GM18868 (cell line): Measurements from ENCODE around the gene CST3.
A peak's percentile ranks its signal among the peaks of the same experiment; 100 is the strongest.
"Not testable (repeated sequence)": the region's sequence is repeated elsewhere in the genome, so short reads cannot be mapped to it uniquely, and the experiment has no call there.

Experiments used
- ATAC-seq: cut with Tn5 transposase; IDR thresholded peaks from one replicate; pipeline ENCODE4 v1.9.1; 2021; ENCODE audit warnings: mild to moderate bottlenecking, moderate library complexity; ENCODE audit not compliant: unreplicated experiment

CST3 gene, protein sequence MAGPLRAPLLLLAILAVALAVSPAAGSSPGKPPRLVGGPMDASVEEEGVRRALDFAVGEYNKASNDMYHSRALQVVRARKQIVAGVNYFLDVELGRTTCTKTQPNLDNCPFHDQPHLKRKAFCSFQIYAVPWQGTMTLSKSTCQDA

DNA sequence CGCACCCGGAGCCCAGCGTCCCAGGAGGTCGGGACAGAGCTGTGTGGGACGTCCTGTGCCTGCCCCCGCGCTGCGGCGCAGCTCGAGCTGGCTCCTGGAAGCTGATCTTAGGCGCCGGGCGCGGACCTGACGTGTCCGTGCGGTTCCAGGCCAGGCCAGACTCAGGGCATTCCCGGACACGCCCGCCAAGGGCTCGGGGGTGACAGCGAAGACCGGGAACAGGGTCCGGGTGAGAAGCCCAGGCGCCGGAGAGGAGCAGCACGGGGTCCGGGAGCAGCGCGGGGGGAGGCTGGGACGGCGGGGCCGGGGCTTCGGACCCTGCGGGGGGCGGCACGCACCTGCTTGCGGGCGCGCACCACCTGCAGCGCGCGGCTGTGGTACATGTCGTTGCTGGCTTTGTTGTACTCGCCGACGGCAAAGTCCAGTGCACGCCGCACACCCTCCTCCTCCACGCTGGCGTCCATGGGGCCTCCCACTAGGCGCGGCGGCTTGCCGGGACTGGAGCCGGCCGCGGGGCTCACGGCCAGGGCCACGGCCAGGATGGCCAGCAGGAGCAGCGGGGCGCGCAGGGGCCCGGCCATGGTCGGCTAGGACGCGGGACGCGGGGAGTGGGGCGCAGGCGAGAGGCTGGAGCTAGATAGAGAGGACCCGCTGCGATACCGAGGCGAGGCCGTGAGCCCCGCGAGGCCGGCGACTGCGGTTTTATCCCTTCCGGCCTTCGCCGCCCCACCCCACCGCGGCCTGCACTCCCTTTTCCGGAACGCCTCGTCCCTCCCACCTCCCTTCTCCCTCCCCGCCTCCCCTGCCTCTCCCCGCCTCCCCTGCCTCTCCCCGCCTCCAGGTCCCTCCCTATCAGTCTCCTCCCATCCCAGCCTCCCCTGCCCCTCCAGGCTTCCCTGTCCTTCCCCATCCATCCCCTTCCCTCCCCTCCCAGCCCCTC lies at the start of gene CST3:
CST3 (minus strand) TSS at position 674 of the 940 bp plus-strand sequence; CDS start at position 581, 93 bp downstream.
- peak; percentile 81 for ATAC-seq

DNA sequence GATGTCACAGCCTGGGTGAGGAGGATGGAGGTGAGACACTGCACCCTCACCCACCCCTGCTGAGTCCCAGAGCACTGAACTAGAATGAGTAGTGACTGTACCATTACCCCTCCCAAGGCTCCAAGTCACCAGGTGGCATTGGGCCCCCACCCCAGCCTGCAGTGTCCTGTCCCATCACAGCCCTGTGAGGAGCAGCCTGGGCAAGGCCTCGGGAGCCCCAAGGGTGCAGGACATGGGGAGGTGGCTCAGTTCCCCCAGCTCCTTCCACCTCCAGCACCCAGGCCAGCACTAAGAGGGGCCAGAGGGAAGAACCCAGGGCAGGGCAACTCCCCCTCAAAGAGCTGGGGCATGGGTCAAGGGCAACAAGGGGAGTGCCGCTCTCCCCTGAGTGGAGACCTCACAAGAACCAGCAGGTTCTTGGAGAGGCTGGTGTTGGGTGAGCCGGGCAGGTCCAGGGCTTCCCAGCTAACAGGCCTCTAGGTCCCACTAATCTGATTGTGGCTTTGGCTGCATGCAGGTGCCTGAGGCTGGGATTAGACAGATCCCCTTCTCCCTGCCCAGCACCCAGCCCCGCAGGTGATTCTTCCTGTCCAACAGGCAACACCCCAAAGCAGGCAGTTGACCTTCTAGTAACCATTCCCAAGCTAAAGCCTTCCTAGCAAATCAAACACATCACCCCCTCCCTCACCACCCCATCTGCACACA lies 48.4 kb upstream of the CST3 start:
- no peak for ATAC-seq

DNA sequence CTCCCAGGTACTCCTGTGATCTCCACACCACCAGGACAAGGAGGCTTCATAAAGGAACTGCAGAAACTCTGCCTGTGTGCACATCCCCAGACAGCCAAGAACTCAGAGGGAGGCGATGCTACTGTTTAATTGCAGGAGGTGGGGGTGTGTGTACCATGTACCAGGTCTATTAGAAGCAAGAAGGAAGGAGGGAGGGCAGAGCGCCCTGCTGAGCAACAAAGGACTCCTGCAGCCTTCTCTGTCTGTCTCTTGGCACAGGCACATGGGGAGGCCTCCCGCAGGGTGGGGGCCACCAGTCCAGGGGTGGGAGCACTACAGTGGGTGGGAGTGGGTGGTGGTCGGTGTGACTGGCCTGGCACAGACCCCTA lies 47.8 kb upstream of the CST3 start:
- ATAC-seq, result not testable (repeated sequence)

DNA sequence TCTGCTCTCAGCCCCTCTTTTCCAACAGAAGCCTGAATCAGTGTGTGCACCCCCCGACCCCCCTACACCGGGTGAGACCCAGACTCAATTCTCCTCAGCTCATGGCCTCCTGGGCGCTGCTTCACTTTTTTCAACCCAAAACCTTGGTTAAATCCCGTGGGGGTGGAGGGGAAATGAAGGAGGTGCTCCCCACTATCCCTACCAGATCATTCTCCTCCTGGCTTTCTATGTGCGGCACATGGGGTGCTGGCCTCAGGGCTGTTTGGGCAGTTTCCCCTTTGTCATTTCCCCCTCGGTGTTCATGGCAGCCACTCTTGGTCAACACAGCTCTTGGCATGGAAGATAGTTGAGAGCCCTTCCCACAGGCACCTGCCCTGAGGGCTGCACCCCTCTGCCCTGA lies 46.5 kb upstream of the CST3 start:
- no peak for ATAC-seq

DNA sequence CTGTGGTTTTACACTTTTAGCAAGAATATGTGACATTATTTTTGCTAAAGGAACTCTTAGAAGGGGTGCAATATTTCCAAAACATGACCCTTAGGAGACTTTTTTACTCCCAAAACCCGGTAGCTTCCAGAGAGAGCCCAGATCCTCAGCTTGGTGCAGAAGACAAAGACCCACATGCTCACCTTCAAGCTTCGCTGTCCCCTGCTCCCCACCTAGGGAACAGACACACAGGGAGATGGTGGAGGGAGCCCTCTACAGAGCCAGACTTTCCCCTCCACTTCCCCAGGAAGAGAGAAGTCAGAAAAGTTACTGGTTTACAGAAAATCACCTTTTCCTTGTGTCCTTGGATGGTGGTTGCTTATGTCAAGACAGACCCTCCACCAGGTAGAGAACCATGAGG lies 46.1 kb upstream of the CST3 start:
- no peak for ATAC-seq

DNA sequence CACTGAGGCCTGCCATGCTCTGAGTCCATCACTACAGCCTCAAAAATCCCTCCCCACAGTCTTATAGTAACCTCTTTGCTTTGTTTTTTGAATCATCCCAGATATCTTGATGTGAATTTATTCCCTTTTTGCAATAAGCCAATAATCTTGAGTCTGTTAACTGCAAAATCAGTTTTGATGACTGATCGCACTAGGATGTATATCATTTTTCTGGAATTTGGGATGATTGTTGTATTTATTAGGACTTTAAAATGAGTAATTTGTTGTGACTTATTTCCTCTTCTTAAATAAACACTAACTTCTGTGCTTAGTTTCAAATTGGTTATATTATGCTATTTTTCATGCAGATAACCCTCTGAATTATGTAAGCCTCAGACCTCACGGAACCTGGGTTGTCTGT lies 45.5 kb upstream of the CST3 start:
- no peak for ATAC-seq

DNA sequence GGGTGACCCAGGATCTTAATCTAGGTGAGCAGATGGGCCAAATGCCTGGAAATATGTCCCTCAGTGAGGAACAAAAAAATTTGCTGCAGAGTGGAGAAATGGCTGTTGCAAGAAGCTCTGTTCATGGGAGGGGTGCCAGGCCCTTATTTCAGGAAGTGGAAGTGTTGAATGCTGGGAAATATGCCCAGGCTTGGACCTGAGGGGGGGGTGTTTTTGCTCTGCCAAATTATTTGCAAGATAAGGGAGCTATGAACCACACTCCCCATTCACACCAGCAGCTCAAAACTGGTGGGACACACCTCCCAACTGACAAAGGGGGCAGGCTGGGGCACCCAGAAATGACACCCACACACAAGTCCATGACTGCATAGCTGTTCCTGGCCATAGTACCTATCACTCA lies 42.4 kb upstream of the CST3 start:
- no peak for ATAC-seq

DNA sequence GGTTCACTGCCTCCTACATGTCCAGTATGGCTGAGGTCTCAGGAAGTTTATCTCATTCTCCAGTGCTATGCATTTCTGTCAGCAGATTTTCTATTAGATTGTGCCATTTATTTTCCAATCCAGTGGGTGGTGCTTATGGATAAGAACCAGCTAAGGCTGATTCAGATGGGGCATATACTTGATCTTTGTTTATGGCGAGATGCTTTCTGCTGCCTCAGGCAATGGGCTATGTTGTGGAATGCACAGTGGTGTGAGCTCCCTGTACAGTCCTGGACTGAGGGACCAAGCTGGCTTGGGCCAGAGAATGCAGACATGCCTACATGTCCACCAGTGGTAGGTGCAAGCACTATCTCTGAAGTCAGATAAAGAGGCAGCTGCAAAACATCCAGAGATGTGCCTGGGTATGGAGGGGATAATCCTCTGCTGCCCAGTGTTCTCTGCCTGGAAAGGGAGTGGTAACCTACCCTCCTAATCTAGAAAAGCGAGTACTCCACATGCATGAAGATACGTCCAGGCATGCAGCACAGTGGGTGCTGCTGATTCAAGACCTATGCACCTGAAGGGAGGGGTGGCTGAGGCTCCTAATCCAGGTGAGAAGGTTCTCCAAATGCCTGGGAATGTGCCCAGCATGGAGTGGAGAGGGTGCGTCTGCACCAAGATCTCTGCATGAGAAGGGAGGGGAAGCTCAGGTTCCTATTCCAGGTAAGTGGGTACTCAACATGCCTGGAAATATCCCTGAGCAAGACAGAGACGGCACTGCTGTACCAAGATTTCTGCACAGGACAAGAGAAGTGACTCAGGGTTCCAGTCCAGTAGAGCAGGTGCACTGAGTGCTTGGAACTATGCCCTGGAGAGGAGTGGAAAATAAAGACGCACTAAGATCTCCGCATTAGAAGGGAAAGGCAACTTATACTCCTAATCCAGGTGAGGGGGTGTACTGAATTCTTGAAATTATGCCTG lies 41.7 kb upstream of the CST3 start:
- ATAC-seq, result no peak

DNA sequence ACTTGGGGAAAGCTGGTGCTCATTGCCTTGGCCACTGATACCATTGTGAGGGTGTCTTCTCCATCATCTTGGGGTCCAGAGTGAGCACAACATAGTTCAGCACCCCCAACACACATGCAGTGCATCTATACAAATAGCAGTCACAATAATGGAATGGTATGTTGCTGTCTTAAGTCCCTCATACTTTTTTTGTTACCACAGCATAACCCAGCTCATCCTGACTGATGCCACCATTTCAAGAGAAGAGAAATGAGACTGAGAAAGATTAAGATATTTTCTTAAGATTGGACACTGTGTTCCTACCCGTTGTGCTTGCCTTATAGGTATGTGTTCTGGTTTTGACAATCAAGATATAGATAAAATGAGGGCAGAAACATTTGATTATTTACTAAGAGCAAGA lies 35.5 kb upstream of the CST3 start:
- ATAC-seq, result no peak

DNA sequence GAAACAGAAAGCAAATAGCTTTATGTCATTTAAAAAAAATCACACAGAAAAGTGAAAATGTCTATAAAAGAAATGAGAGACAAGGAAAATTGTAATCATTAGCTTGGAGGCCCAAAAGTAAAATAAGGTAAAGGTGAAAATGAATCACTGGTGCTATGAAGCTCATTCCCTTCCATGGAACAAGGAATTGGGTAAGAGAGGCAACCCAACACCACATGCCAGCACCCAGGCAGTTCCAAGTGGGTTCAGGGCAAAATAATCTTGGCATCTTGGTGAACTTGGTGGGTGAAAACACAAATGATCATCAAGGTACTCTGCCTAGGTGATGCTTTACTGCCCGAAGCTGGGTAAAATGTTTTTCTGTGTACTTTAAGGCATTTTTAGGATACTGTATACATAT lies 34.4 kb upstream of the CST3 start:
- no peak for ATAC-seq

DNA sequence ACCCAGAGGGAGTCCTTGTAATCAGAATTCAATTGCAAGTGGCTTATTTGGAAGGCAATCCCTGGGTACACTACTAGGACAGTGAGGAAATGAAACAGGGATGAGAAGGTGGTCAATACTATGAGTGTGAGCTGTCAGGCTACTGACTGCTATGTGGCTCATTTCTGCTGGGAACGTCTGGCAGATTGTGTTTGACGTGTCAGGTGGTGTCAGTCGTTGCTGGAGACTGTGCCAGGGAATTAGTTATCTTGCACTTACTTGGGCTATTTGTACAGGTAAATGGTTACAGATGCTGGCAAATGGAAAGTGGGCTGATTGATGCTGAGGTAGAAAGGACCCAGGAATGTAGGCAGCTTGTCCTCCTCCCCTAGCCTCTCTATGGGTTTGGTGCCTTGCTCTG lies 33.7 kb upstream of the CST3 start:
- ATAC-seq, result no peak

DNA sequence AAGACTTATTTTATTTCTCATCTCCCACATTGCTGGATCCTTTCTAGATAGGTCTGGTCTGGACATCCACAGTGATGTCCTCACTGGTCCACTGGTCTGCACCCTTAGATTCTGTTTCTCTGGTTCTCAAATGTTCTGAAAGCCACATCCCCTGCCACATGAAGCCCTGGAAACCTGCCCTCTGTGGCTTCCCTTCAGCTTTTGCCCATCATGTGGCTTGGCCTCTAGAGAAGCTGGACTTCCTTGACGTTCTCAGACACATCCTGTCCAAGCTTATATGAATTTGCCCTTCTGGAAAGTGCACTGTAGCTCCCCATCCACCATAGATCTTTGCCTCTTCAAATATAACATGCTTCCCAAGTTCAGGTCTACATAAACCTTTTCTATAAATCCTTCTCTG lies 32.6 kb upstream of the CST3 start:
- ATAC-seq, result no peak

DNA sequence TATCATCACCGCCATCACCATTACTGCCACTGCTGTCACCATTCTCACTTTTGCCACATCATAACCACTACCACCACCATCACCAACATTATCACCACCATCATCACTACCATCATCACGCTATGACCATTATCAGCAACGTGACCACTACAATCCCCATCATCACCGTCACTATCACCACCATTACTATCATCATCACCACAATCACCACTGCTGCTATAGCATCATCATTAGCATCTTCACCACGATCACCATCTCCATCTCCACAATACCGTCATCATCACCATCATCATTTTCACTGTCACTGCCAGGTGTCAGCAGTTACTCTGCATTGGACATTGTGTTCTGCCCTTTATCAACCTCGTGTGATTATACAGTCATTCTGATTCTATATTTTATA lies 32.1 kb upstream of the CST3 start:
- no peak for ATAC-seq

DNA sequence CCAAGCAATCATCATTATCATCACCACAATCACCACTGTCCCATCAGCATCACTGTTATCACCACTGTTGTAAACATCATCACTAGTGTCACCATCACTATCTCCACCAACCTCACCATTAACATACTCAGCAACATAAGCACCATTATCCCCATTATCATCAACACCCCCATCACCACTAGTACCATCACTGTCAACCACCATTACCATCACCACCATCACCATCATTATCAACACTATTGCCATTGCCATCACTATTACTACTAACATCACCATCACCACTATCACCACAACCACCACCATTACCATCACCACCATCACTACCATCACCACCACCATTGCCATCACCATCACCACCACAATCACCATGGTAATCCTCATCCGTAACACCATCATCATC lies 31.6 kb upstream of the CST3 start:
- no peak for ATAC-seq

DNA sequence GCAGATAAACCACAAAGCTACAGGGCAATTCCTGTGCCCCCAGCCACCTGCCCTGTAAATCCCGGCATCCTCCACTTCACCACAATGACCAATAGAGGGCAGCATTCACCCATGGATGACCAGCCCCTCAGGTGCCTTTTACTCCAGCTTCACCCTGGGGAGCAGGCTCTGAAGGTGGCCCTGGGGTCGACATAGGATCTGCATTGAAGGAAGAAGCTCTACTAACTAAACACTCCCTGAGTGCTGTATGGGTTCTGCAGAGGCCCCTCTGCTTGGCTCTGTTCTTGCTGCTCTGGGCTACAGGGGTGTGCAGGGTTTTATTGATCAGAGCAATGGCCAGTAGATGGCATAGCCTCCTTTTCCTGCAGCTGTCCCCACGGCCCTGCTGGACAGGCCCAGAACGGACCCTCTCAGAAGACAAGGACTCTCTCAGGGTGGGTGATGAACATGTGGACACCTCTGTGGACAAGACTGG lies 30.8 kb upstream of the CST3 start:
- ATAC-seq, result peak; percentile 86

DNA sequence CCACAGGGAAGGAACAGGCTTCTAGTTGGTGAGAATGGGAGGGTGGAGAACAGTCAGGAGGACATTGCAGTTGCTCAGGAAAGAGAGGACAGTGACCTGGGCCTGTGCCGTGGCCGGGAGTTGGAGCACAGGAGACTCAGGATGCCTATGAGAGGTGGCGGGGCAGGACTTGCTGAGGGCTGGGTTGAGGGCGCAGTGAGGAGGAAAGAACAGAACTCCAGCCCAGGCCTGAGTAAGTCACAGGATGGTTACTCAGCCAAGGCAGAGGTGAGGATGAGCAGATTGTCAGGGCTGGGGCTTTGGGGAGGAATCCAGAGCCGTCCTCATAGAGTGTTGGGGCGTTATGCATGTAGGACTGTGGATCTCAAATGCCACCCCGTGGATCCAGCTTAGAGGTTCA lies 29.9 kb upstream of the CST3 start:
- ATAC-seq, result no peak

DNA sequence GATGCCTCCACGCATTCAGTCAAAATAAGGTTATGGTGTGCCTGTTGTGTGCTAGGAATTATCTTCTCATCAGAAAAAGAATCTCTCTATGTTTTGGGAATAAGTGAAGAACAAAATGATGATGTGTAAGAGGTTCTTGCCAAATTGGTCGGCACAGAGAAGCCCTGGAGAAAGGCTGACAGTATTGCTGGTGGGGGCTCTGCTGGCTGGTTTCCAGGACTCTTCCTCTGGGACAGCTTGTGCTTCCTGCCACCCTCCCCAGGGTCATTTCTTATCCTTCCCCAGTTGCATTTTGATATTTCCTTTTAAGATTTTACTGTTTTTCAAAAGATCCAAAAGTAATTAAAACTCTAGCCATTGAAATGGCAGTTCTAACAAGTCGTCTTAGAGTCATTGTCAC lies 28.9 kb upstream of the CST3 start:
- ATAC-seq, result no peak

DNA sequence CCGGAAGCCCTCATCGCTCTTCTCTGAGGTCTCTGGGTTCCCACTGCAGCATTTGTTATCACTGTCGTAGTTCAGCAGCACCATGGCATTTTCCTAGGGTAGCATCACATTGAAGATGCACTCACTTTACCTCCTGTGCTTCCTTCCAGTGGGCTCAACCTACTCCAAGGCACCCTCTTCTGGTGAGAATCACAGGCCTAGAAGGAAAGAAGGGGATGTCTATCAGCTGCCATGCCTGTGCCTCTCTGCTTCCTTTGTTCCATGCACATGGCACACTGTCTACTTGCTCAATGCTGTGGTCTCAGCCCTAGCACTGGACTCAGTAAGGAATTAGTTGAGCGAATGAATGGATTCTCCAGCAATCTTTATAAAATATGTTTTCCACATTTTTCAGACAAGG lies 28.4 kb upstream of the CST3 start:
- ATAC-seq, result no peak

DNA sequence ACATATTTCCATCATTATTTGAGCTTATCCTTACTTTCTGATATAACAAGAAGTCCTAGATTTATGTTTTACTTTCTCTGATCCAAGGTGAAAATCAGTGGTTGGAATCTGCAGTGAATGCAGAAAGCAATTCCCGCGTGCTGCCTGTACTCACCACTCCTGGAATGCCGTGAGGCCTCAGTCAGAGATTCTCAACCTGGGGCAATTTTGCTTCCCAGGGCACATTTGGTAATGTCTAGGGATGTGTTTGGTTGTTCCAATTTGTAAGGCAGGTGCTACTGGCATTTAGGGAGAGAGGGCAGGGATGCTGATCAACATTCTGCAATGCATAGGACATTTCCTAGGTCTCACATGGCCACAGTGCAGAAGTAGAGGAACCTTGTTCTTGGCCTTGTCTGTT lies 27.2 kb upstream of the CST3 start:
- ATAC-seq, result no peak

DNA sequence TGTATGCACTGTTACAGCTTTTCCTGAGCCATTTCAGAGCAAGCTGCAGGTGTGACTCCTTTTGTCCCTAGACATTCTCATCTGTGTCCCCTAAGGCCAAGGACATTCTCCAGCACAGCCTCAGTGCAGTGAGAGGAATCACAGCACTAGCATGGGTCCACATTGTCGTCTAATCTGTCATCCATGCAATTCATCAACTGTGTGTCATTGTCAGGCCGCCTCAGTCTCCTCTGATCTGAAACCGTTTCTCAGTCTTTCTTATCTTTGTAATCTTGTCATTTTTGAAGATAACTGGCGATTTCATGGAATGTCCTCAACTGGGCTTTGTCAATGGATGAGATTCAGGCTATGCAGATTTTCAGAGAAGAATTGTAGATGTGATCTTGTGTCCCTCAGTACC lies 26.3 kb upstream of the CST3 start:
- ATAC-seq, result not testable (repeated sequence)

DNA sequence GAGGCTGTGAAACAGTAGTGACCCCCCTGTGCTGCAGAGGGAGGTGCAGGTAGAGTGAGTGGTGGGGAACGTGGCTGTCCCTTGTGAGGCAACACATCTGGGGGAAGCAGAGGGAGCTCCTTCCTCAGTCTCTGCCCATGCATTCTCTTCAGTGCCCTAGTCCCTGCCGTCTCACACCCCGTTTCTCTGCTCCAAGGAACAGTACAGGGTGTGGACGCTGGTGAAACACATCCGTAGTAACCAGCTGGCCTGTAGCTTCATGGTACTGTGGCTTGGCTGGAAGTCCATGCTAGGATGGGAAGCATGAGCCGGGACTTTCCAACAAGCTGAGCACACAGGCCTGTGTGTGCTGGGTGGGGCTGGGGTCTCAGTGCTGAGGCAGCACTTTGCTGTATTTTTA lies 25.4 kb upstream of the CST3 start:
- ATAC-seq, result no peak
